HepG2 (cell line): Measurements from ENCODE around the gene HLA-F. TPM values are rescaled to one million over a fixed set of nuclear protein-coding genes. Genes with fewer than 3 reads are reported as not detected.

Experiments used
- ATAC-seq: fragments of 200-7000 bp; cut with Tn5 transposase; 3 replicates; pipeline ENCODE4 v1.9.1; 2020; ENCODE audit warnings: mild to moderate bottlenecking, moderate library complexity
- BruUV-seq: library from RNA; stranded (reverse); fragments of 400-500 nt; replicated peaks from 2 replicates; lab custom pipeline; 2021; lab: Mats Ljungman, UMichigan
- CTCF ChIA-PET: fragments of 300-600 bp; formaldehyde crosslinking; extraction: SDS; loops from one replicate; lab custom pipeline; 2021; ENCODE audit warnings: low total read pairs, inconsistent platforms, low intra/inter-chr PET ratio; lab: Yijun Ruan, JAX
- POLR2A ChIA-PET: fragments of 350-600 bp; sonication (Branson Sonifier 250); formaldehyde crosslinking; loops from one replicate; lab custom pipeline; 2020; ENCODE audit warnings: antibody characterized with exemption, inconsistent platforms; lab: Yijun Ruan, JAX
- DNase-seq: peaks from one replicate; pipeline ENCODE4 v3.0.0-alpha.2; 2015; ENCODE audit warnings: low spot score
- FAIRE-seq: peaks from 3 replicates; lab custom pipeline; 2011; peaks lifted over from hg19 to GRCh38; lab: Jason Lieb, UNC
- H2AFZ ChIP-seq: one replicate; pipeline ENCODE4 v1.6.1; 2011; ENCODE audit warnings: low read length, inconsistent platforms
- H3K27ac ChIP-seq: fragments of 300-600 bp; 3 replicates; pipeline ENCODE4 v1.8.0; 2011; ENCODE audit warnings: mixed run types, mild to moderate bottlenecking, mixed read lengths, low read length, inconsistent platforms; ENCODE audit not compliant: insufficient read depth; ENCODE audit errors: extremely low read length
- H3K27me3 ChIP-seq, 2 experiments: fragments of 200-600 bp in 1 of 2; 2 replicates in 1 of 2; 3 replicates in 1 of 2; pipeline versions ENCODE4 v1.6.0 to v1.8.0; 2011; ENCODE audit warnings: low read length in 2 of 2, mild to moderate bottlenecking in 2 of 2, moderate library complexity in 2 of 2, inconsistent platforms in 1 of 2; ENCODE audit not compliant: insufficient read depth in 2 of 2, control insufficient read depth in 1 of 2
- H3K36me3 ChIP-seq, 2 experiments: fragments of 200-600 bp in 1 of 2; replicated peaks in 1 of 2; 2 replicates in 1 of 2; 3 replicates in 1 of 2; pipeline versions ENCODE4 v1.5.1 to v1.8.0; 2011; ENCODE audit warnings: low read length in 2 of 2, inconsistent platforms in 1 of 2; ENCODE audit not compliant: insufficient read depth in 2 of 2, control insufficient read depth in 1 of 2
- H3K4me1 ChIP-seq: 2 replicates; pipeline ENCODE4 v1.5.1; 2012; ENCODE audit warnings: low read length, inconsistent platforms; ENCODE audit not compliant: insufficient read depth
- H3K4me2 ChIP-seq: 2 replicates; pipeline ENCODE4 v1.6.0; 2011; ENCODE audit warnings: low read depth, low read length, inconsistent platforms
- H3K4me3 ChIP-seq, 3 experiments: fragments of 200-600 bp in 1 of 3; sonication (generic), shearing (Covaris generic) in 1 of 3; replicated peaks in 1 of 3; 2 replicates each; pipeline ENCODE4 v1.5.1; 2011 to 2016; ENCODE audit warnings: low read length in 3 of 3, inconsistent platforms in 2 of 3, low read depth in 2 of 3, mild to moderate bottlenecking in 2 of 3, control low read depth in 1 of 3, mixed read lengths in 1 of 3; ENCODE audit not compliant: insufficient read depth in 1 of 3
- H3K79me2 ChIP-seq: one replicate; pipeline ENCODE4 v1.6.1; 2011; ENCODE audit warnings: low read length, inconsistent platforms; ENCODE audit not compliant: insufficient read depth
- H3K9ac ChIP-seq: 2 replicates; pipeline ENCODE4 v1.6.0; 2011; ENCODE audit warnings: mild to moderate bottlenecking, low read depth, low read length, inconsistent platforms; ENCODE audit not compliant: insufficient read depth
- H3K9me3 ChIP-seq: 2 replicates; pipeline ENCODE4 v1.5.1; 2012; ENCODE audit warnings: mild to moderate bottlenecking, low read length
- H4K20me1 ChIP-seq: 2 replicates; pipeline ENCODE4 v1.6.0; 2011; ENCODE audit warnings: inconsistent platforms, mild to moderate bottlenecking, low read length, moderate library complexity; ENCODE audit not compliant: insufficient read depth
- ARNT2 ChIP-seq: sonication (generic); formaldehyde crosslinking; IDR thresholded peaks from 2 replicates; pipeline ENCODE4 v1.8.0; 2022; ENCODE audit warnings: mild to moderate bottlenecking, low read depth, missing genetic modification reagents, moderate library complexity
- BATF2 ChIP-seq: sonication (generic); formaldehyde crosslinking; IDR thresholded peaks from 2 replicates; pipeline ENCODE4 v1.8.0; 2022; ENCODE audit warnings: mild to moderate bottlenecking, missing genetic modification reagents, moderate library complexity
- ELF3 ChIP-seq: IDR thresholded peaks from 2 replicates; pipeline ENCODE4 v1.6.1; 2016; ENCODE audit warnings: missing genetic modification reagents, missing compliant biosample characterization
- MEIS2 ChIP-seq: sonication (generic); formaldehyde crosslinking; IDR thresholded peaks from 2 replicates; pipeline ENCODE4 v1.9.0; 2021; ENCODE audit warnings: mild to moderate bottlenecking, missing genetic modification reagents
- MXD4 ChIP-seq: IDR thresholded peaks from 2 replicates; pipeline ENCODE4 v1.6.1; 2016; ENCODE audit warnings: mild to moderate bottlenecking, missing biosample characterization, missing genetic modification reagents
- NFATC3 ChIP-seq: sonication (generic); formaldehyde crosslinking; IDR thresholded peaks from 2 replicates; pipeline ENCODE4 v1.5.1; 2020; ENCODE audit warnings: mild to moderate bottlenecking, missing genetic modification reagents
- NFYC ChIP-seq: IDR thresholded peaks from 2 replicates; pipeline ENCODE4 v1.6.1; 2016; ENCODE audit warnings: missing genetic modification reagents, missing compliant biosample characterization
- RCOR2 ChIP-seq: IDR thresholded peaks from 2 replicates; pipeline ENCODE4 v1.6.1; 2016; ENCODE audit warnings: missing biosample characterization, missing genetic modification reagents
- SNAPC2 ChIP-seq: sonication (generic); formaldehyde crosslinking; IDR thresholded peaks from 2 replicates; pipeline ENCODE4 v1.8.1; 2022; ENCODE audit warnings: mild to moderate bottlenecking, missing genetic modification reagents
- XBP1 ChIP-seq: sonication (generic); formaldehyde crosslinking; IDR thresholded peaks from 2 replicates; pipeline ENCODE4 v1.5.0; 2020; ENCODE audit warnings: missing genetic modification reagents
- ZNF124 ChIP-seq: sonication (generic); formaldehyde crosslinking; IDR thresholded peaks from 2 replicates; pipeline ENCODE4 v1.4.0; 2020; ENCODE audit warnings: missing genetic modification reagents
- ZNF326 ChIP-seq: sonication (generic); formaldehyde crosslinking; IDR thresholded peaks from 2 replicates; pipeline ENCODE4 v1.4.0; 2020; ENCODE audit warnings: missing genetic modification reagents, borderline replicate concordance
- ZNF484 ChIP-seq: sonication (generic); formaldehyde crosslinking; IDR thresholded peaks from 2 replicates; pipeline ENCODE4 v1.5.1; 2020; ENCODE audit warnings: mild to moderate bottlenecking, low read depth, missing genetic modification reagents, borderline replicate concordance
- ZNF512B ChIP-seq: sonication (generic); formaldehyde crosslinking; IDR thresholded peaks from 2 replicates; pipeline ENCODE4 v1.5.1; 2020; ENCODE audit warnings: missing genetic modification reagents, mild to moderate bottlenecking, borderline replicate concordance
- ZNF552 ChIP-seq: sonication (generic); formaldehyde crosslinking; IDR thresholded peaks from 2 replicates; pipeline ENCODE4 v1.9.0; 2022; ENCODE audit warnings: missing genetic modification reagents, mild to moderate bottlenecking, borderline replicate concordance
- ZSCAN20 ChIP-seq: sonication (generic); formaldehyde crosslinking; IDR thresholded peaks from 2 replicates; pipeline ENCODE4 v1.4.0; 2020; ENCODE audit warnings: missing genetic modification reagents, mild to moderate bottlenecking, borderline replicate concordance
- WGBS: methylation state at CpG from one replicate; pipeline ENCODE4 v1.1.6; 2017; ENCODE audit warnings: low lambda C conversion rate; 5-methylcytosine and 5-hydroxymethylcytosine counted together
- in situ Hi-C: cut with HindIII; loops from 2 replicates; pipeline ENCODE4 v1.10.0; 2017; ENCODE audit warnings: low pct_unique_long_range_greater_than_20kb; ENCODE audit not compliant: extremely low pct_ligation_motif_present
- intact Hi-C: fragments of 100-400 bp; cut with micrococcal nuclease; formaldehyde crosslinking; loops from one replicate; pipeline ENCODE4 v1.10.0; 2022; ENCODE audit not compliant: unreplicated experiment
- polyA plus RNA-seq, 8 experiments: library from polyadenylated mRNA; depleted of rRNA in 3 of 8; stranded (reverse) in 7 of 8; unstranded in 1 of 8; fragments of >200 nt; fragmentation: Illumina TruSeq in 4 of 8; extraction: Trizol in 4 of 8; gene quantifications; 2 replicates each; pipeline versions ENCODE4 v1.2.1 to v1.2.3, GENCODE V29; 2011 to 2016; ENCODE audit warnings: low read depth in 4 of 8, missing spikeins in 1 of 8, mixed read lengths in 1 of 8; ENCODE audit not compliant: insufficient read depth in 1 of 8
- total RNA-seq, 5 experiments: library from RNA; depleted of rRNA; stranded (reverse); fragments of >200 nt; fragmentation: Illumina TruSeq; extraction: Trizol; gene quantifications; 2 replicates each; pipeline ENCODE4 v1.2.3, GENCODE V29; 2016; ENCODE audit warnings: low read depth in 1 of 5
- TF ChIP-seq, protein P1 (sequence below): sonication (generic); formaldehyde crosslinking; IDR thresholded peaks from 2 replicates; pipeline ENCODE4 v1.5.0; 2020; ENCODE audit warnings: mild to moderate bottlenecking, missing genetic modification reagents
- TF ChIP-seq, protein P2 (sequence below): sonication (generic); formaldehyde crosslinking; IDR thresholded peaks from 2 replicates; pipeline ENCODE4 v1.8.0; 2022; ENCODE audit warnings: mild to moderate bottlenecking, missing genetic modification reagents

The HLA-F gene
- total and polyA plus RNA-seq, 2 of the 13 experiments (the other 11 are each of a cell fraction or from before 2014, with no cell fraction given), result 6.0 to 6.1 TPM

DNA sequence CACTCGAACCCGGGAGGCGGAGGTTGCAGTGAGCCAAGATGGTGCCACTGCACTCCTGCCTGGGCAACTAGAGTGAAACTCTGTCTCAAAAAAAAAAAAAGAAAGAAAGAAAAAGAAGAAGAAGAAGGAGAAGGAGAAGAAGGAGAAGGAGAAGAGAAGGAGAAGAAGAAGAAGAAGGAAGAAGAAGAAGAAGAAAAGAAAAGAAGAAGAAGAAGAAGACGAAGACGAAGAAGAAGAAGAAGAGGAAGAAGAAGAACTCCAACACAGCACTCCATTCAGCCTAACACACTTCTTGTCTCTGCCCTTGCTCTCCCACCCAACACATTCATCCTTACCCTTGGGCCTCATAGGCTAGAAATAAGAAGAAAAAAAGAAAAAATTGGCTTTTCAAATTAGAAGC lies 49.2 kb upstream of the HLA-F start (continued):
- TF ChIP-seq ZNF512B (CRISPR knock-in tag) (no peak), XBP1 (CRISPR knock-in tag) (no peak), BATF2 (CRISPR knock-in tag) (no peak), ELF3 (no peak), ARNT2 (CRISPR knock-in tag) (no peak)

DNA sequence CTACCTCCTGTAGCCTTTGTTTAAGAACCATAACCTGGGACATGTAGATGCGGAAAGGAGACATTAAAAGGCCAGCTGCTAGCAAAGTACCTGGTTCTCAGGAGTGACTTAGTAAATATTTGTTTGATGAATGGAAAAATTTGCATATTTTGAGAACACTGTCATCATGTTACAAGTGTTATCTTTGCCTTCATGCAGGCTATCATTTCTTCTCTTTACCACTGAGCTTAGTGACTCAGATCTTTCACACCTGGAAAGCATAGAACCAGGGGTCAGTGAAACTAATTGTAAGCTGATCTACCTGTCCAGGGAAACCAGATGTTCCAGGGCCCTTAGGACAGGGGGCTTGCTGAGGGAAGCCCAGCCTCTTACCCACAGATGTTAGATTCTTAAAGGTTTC lies 47.7 kb upstream of the HLA-F start:
- ATAC-seq (no peak), FAIRE-seq (no peak), DNase-seq (no peak)
- H3K79me2 ChIP-seq, result no peaks in the 10 kb centered on the region
- no peaks in the 10 kb centered on the region for H3K9me3 ChIP-seq
- no peak overlapping the region for H2AFZ ChIP-seq
- H3K9ac ChIP-seq, result no peak overlapping the region
- CTCF ChIA-PET, result no interaction called here
- H4K20me1 ChIP-seq, result no peaks in the 10 kb centered on the region
- in situ Hi-C loops (no loop called here), intact Hi-C loops (no loop called here)
- WGBS, result 50% methylated on average over 1 of the region's 1 CpG
- H3K27ac ChIP-seq, result no peak overlapping the region
- BruUV-seq, result no TSS peak
- no peaks in the 10 kb centered on the region for H3K36me3 ChIP-seq
- no peak overlapping the region for H3K4me2 ChIP-seq
- peaks cover 0 to 4% of the 10 kb centered on the region in 2 experiments; a peak in 1 of 5 replicates for H3K27me3 ChIP-seq
- H3K4me3 ChIP-seq, result no peak overlapping the region
- POLR2A ChIA-PET, result no interaction called here
- H3K4me1 ChIP-seq, result no peaks in the 10 kb centered on the region
- TF ChIP-seq ZSCAN20 (no peak), NFYC (CRISPR knock-in tag) (no peak), MXD4 (CRISPR knock-in tag) (no peak), ZNF326 (CRISPR knock-in tag) (no peak), ZNF124 (CRISPR knock-in tag) (no peak), ZNF552 (CRISPR knock-in tag) (no peak), RCOR2 (CRISPR knock-in tag) (no peak), MEIS2 (CRISPR knock-in tag) (no peak), SNAPC2 (CRISPR knock-in tag) (no peak), NFATC3 (no peak), ZNF484 (CRISPR knock-in tag) (no peak)
- TF ChIP-seq, protein P1, sequence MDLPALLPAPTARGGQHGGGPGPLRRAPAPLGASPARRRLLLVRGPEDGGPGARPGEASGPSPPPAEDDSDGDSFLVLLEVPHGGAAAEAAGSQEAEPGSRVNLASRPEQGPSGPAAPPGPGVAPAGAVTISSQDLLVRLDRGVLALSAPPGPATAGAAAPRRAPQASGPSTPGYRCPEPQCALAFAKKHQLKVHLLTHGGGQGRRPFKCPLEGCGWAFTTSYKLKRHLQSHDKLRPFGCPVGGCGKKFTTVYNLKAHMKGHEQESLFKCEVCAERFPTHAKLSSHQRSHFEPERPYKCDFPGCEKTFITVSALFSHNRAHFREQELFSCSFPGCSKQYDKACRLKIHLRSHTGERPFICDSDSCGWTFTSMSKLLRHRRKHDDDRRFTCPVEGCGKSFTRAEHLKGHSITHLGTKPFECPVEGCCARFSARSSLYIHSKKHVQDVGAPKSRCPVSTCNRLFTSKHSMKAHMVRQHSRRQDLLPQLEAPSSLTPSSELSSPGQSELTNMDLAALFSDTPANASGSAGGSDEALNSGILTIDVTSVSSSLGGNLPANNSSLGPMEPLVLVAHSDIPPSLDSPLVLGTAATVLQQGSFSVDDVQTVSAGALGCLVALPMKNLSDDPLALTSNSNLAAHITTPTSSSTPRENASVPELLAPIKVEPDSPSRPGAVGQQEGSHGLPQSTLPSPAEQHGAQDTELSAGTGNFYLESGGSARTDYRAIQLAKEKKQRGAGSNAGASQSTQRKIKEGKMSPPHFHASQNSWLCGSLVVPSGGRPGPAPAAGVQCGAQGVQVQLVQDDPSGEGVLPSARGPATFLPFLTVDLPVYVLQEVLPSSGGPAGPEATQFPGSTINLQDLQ (CRISPR knock-in tag), result no peak
- TF ChIP-seq, protein P2, sequence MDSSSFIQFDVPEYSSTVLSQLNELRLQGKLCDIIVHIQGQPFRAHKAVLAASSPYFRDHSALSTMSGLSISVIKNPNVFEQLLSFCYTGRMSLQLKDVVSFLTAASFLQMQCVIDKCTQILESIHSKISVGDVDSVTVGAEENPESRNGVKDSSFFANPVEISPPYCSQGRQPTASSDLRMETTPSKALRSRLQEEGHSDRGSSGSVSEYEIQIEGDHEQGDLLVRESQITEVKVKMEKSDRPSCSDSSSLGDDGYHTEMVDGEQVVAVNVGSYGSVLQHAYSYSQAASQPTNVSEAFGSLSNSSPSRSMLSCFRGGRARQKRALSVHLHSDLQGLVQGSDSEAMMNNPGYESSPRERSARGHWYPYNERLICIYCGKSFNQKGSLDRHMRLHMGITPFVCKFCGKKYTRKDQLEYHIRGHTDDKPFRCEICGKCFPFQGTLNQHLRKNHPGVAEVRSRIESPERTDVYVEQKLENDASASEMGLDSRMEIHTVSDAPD (CRISPR knock-in tag), result no peak
